GM12873 (cell line): Measurements from ENCODE around the gene MYL1.

Experiments
- TF ChIP-seq, protein P1 (sequence below): IDR thresholded peaks from 2 replicates; pipeline ENCODE4 v1.5.1; 2012; ENCODE audit warnings: low read depth, mild to moderate bottlenecking, moderate library complexity, low read length, control low read depth; ENCODE audit not compliant: insufficient read depth; ENCODE audit errors: missing control alignments

Gene MYL1

DNA sequence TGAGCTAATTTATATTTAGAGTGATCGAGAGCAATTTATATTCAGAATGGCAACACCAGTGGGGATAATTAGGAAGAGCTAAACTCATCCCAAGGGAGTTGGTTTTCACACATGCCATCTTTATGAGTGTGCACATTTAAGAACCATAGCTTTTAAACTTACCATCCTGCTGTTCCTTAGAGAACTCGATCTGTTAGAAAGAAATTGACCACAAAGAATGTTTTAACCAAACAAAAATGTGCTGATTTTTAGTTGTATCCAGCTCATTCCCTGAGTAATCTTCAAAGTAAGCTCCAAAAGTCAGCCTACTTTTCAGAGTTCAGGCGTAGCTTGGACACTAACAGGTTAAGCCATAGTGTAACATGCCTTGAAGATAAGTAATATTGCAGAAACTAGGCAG, 12.6 kb downstream of the MYL1 start:
- TF ChIP-seq, protein P1, sequence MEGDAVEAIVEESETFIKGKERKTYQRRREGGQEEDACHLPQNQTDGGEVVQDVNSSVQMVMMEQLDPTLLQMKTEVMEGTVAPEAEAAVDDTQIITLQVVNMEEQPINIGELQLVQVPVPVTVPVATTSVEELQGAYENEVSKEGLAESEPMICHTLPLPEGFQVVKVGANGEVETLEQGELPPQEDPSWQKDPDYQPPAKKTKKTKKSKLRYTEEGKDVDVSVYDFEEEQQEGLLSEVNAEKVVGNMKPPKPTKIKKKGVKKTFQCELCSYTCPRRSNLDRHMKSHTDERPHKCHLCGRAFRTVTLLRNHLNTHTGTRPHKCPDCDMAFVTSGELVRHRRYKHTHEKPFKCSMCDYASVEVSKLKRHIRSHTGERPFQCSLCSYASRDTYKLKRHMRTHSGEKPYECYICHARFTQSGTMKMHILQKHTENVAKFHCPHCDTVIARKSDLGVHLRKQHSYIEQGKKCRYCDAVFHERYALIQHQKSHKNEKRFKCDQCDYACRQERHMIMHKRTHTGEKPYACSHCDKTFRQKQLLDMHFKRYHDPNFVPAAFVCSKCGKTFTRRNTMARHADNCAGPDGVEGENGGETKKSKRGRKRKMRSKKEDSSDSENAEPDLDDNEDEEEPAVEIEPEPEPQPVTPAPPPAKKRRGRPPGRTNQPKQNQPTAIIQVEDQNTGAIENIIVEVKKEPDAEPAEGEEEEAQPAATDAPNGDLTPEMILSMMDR: no peak

DNA sequence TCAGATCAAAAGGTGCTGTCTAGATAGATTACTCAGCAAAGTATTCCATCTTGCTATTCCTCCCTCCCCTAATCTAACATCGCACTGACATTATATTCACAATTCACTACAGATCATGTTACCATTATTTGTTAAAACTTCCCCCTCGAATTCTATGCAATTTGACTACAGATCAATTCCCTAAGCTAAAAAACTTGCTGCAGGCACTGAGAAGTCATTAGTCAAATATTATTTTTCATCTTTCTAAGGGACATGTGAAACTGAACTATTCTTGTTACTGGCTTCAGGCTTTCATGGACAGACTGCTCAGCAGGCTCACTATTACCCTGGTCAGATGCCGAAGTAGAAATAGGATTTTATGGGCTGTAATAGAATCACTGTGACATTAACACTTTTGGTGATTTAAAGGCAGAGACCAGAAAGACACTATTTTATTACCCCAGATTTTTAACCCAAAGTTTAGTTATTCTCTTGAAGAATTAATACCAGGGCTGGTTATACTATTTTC, 15.1 kb downstream of the MYL1 start:
- TF ChIP-seq, protein P1: no peak

DNA sequence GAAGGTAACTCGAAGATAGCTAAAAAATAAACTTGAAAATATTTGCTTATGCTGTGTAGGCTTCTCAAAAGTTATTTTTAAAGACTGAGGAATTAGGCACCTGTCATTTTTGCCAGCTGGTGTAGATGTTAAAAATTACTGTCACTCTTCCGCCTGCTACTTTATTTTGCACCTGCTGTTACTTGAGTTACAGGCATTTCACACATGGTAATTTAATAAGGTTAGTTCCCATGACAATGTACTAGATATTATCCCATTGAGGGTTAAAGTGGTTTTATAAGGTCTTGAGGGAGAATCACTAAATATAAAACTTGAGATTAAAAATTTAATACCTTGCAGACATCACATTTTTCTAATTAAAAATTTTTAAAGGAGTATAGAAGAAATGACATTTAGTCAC, 26.6 kb downstream of the MYL1 start:
- TF ChIP-seq, protein P1: no peak

DNA sequence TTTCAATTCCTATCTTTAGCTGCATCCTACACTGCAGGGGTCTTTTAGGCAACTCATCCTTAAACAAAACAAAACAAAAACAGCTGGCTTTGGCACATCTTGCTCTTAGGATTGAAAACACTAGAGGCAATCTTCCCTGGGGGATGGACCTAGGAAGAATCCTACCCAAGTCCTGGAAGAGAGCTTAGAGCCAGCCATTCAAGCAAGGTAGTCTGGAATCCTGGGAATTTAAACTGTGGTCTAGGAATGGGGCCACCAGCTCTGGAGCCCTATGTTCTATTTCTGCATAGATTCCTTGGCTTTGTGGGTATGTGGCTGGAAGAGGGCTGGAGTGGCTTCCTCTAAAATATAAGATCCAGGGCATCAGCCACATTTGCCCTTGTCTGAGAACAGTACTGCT, 27.7 kb downstream of the MYL1 start:
- TF ChIP-seq, protein P1: no peak

DNA sequence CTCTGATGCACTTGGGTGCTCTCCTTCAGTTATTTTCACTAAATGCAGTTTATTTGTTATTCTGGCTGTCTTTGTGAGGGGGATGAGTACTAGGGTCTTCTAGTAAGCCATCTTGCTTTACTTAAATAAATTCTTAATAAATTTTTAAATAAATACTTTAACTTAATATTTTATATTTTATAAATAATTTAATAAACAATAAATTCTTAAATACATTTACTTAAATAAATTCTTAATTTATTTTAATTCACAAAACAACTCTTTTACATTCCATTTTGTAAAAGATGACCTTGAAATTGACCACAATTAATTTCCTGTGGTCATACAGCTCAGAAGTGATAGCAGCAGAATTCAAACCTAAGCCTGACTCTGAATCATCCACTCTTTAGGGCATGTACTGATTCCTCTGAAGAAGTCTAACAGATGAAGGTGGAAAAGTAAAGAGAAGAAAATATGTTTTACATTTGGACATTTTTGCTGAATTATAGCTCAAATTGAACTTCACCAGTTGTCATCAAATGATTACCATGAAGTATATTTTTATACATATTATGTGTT, 28.8 kb downstream of the MYL1 start:
- TF ChIP-seq, protein P1: no peak

DNA sequence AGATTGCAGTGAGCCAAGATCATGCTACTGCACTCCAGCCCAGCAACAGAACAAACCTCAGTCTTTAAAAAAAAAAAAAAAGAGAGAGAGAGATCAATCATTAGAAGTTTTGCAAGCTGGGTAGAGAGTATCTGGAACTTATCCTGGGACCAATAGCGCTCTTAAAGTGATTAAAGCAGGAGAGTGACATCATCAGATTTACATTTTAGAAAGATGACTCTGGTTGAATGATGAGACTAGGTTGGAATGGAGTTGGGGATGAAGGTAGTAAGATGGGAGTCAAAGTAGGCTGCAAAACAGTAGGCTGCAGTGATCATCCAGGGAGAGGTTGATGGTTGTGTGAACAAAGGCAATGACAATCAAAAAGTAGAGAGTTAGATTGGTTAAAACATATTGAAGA, 37.8 kb downstream of the MYL1 start:
- TF ChIP-seq, protein P1: no peak

DNA sequence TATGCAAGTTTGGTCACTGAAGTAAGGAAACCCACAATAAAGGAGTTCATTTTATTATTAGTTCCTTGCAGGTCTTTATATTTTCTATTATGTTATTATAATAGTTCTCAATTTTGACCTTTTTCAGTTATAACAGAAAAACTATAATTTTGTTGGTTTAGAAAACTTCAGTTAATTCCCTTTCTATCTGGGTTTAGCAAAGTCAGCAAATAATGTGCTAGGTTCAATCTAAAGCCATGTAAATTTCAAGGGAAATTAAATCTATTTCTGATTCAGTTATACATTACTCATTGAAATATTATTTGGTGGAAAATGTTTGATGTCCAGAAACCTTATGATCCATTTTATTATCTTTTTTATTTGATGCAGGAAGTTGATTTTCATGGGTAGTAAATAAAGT, 43.7 kb downstream of the MYL1 start:
- TF ChIP-seq, protein P1: no peak
